ENCODE data around the gene BDP1. TPM values are rescaled to one million over a fixed set of nuclear protein-coding genes. Genes with fewer than 3 reads are reported as not detected.
A peak's percentile ranks its signal among the peaks of the same experiment; 100 is the strongest.

BDP1 gene
- total and polyA plus RNA-seq, 2 of the 4 experiments (the other 2 are of a cell fraction): 5.8 to 14.0 TPM

DNA sequence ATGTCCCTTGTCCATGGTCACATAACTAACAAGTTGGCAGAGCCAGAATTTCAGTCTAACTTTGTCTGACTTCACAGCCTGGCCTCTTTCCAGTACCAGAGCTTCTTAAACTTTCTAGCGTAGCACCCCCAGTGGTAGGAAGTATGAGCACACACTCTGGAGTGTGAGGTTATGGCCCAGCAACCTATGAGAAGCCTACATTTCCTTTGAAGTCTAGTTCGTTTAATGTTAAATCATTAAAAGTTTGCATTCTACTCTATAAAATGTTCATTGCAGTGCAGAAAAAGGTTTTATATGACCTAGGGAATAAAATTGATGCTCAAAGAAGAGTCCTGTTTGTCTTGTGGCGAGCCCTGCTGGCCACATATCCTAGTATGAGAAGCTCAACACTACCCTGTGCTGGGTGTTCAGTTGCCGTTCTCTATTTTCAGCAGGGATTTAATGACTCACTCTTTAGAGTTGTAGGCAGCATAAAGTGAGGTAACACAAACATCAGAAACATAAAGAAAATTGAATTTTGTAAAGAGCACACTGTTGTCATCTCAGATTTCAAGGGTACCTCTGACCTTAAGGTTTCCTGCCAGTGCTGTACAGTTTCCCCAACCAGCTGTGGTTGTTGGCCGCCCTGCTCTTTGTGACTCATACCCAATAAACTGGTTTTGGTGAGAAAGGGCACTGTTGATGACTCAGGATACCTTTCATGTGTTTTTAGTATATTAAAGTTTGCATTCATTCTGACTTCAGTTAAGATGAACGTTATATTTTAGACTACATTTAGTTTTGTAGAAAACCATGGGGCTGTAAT, 146.0 kb downstream of the BDP1 start:
- Histone ChIP-seq H3K27ac (ENCODE audit: insufficient read depth, low read length) (peak overlapping the region; percentile 3; the same call in 1 of the 2 replicates), H4K8ac (ENCODE audit: low read depth in 2 of 2, low read length in 2 of 2) (no peak overlapping the region), H2BK15ac (ENCODE audit: low read depth, low read length) (no peak overlapping the region), H2BK5ac (ENCODE audit: low read depth, low read length, poor library complexity, severe bottlenecking) (peak overlapping the region; percentile 35), H2AK9ac (replicated peaks; ENCODE audit: low read depth, low read length, poor library complexity) (no peak overlapping the region), H3K79me1 (ENCODE audit: low read depth in 1 of 2, low read length in 2 of 2) (peaks cover 0 to 7% of the 10 kb centered on the region in 2 experiments; a peak in 2 of 4 replicates), H3K4me2 (ENCODE audit: low read depth, low read length) (peak overlapping the region; percentile 35; the same call in 1 of the 2 replicates), H3K14ac (replicated peaks; ENCODE audit: low read depth, low read length) (no peak overlapping the region), H3K4me1 (ENCODE audit: control insufficient read depth, insufficient read depth, low read length) (peaks cover 6% of the 10 kb centered on the region), H2AK5ac (ENCODE audit: low read depth, low read length) (no peak overlapping the region), H3K9me1 (ENCODE audit: insufficient read depth, low read length) (peaks cover 20% of the 10 kb centered on the region), H3K9ac (ENCODE audit: low read depth, low read length) (no peak overlapping the region), H3K4ac (ENCODE audit: low read depth, low read length) (no peak overlapping the region), H3K9me3 (ENCODE audit: control insufficient read depth, insufficient read depth, low read length) (no peaks in the 10 kb centered on the region), H4K20me1 (ENCODE audit: insufficient read depth, low read length) (peaks cover 16% of the 10 kb centered on the region), H2AFZ (replicated peaks; ENCODE audit: low read length, poor library complexity) (no peak overlapping the region), H2BK120ac (ENCODE audit: low read depth, low read length) (no peak overlapping the region), H3K23ac (ENCODE audit: low read depth, low read length) (no peak overlapping the region), H3K56ac (ENCODE audit: extremely low read depth, insufficient read depth, low read length) (no peak overlapping the region), H3K4me3 (ENCODE audit: insufficient read depth, low read depth, low read length) (no peak overlapping the region), H4K91ac (ENCODE audit: insufficient read depth, low read depth, low read length) (no peak overlapping the region), H3K27me3 (ENCODE audit: control insufficient read depth, insufficient read depth, low read length) (no peaks in the 10 kb centered on the region), H2BK20ac (ENCODE audit: low read depth, low read length) (no peak overlapping the region), H3K18ac (ENCODE audit: low read depth, low read length) (no peak overlapping the region), H4K5ac (ENCODE audit: low read depth, low read length) (no peak overlapping the region), H3K36me3 (ENCODE audit: control insufficient read depth, insufficient read depth, low read length) (peaks cover 8% of the 10 kb centered on the region)
- in situ Hi-C loops (cut with MboI; ENCODE audit: low sequenced_read_pairs): no loop called here
- BruUV-seq (replicated peaks): no TSS peak
- DNase-seq: peak; percentile 98
- WGBS, 2 experiments (ENCODE audit: extremely low coverage in 2 of 2, insufficient read length in 1 of 2): no CpG with 5 or more reads among the region's 6 CpGs
- CTCF ChIA-PET: interaction anchor here (0.6 to 1.8 kb wide), 9 partner anchors 9 to 157 kb away, joined by 3 to 6 read pairs (median 3); partner anchors contain the start of gene MCCC2
- ATAC-seq (ENCODE audit: low read depth): peak; percentile 96
- intact Hi-C loops (cut with micrococcal nuclease): loop anchor here (2.0 kb wide), 1 partner anchor 465 kb away; no protein-coding TSS in a partner anchor
- dilution Hi-C loops (cut with HindIII; ENCODE audit: low sequenced_read_pairs, unreplicated experiment): no loop called here
- POLR2A ChIA-PET (ENCODE audit: unreplicated experiment): interaction anchor here (0.6 kb wide), 1 partner anchor 507 kb away, joined by 7 read pairs; no protein-coding TSS in a partner anchor
- TF ChIP-seq CTCF (conservative IDR thresholded peaks at IDR 0.05; ENCODE audit: low read depth, low read length) (peak; percentile 55), NFE2L2 (IDR thresholded peaks at IDR 0.05; ENCODE audit: low read depth, low read length) (no peak; the same call in 1 of the 2 replicates), BHLHE40 (IDR thresholded peaks at IDR 0.05; ENCODE audit: low read depth, low read length) (peak; percentile 59), MXI1 (IDR thresholded peaks at IDR 0.05; ENCODE audit: borderline replicate concordance, low read depth, low read length) (no peak), SMC3 (IDR thresholded peaks at IDR 0.05; ENCODE audit: low read depth, low read length) (no peak), RCOR1 (IDR thresholded peaks at IDR 0.05; ENCODE audit: insufficient replicate concordance, low read length) (peak; percentile 84), RAD21 (IDR thresholded peaks at IDR 0.05; ENCODE audit: low read length) (no peak), FOS (IDR thresholded peaks at IDR 0.05; ENCODE audit: low read depth, low read length) (peak; percentile 92), CHD1 (IDR thresholded peaks at IDR 0.05; ENCODE audit: low read depth, low read length) (no peak), MAZ (IDR thresholded peaks at IDR 0.05; ENCODE audit: borderline replicate concordance, low read depth, low read length) (no peak), POLR2A (IDR thresholded peaks at IDR 0.05; ENCODE audit: low read depth, low read length) (no peak), RFX5 (IDR thresholded peaks at IDR 0.05; ENCODE audit: low read depth, low read length) (no peak)
- TF ChIP-seq, protein P1, sequence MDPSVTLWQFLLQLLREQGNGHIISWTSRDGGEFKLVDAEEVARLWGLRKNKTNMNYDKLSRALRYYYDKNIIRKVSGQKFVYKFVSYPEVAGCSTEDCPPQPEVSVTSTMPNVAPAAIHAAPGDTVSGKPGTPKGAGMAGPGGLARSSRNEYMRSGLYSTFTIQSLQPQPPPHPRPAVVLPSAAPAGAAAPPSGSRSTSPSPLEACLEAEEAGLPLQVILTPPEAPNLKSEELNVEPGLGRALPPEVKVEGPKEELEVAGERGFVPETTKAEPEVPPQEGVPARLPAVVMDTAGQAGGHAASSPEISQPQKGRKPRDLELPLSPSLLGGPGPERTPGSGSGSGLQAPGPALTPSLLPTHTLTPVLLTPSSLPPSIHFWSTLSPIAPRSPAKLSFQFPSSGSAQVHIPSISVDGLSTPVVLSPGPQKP (IDR thresholded peaks at IDR 0.05; ENCODE audit: borderline replicate concordance, low read depth, low read length): no peak
- TF ChIP-seq, protein P2, sequence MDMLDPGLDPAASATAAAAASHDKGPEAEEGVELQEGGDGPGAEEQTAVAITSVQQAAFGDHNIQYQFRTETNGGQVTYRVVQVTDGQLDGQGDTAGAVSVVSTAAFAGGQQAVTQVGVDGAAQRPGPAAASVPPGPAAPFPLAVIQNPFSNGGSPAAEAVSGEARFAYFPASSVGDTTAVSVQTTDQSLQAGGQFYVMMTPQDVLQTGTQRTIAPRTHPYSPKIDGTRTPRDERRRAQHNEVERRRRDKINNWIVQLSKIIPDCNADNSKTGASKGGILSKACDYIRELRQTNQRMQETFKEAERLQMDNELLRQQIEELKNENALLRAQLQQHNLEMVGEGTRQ (IDR thresholded peaks at IDR 0.05; ENCODE audit: low read depth, low read length): no peak

All from IMR-90 (cell line).